Natural killer cell (primary cell): ENCODE results near the gene IAH1. TPM values are rescaled to one million over a fixed set of nuclear protein-coding genes. Genes with fewer than 3 reads are reported as not detected.

Experiments used
- ATAC-seq, 3 donors: fragments of 150-1000 bp in 2 of 3; fragments of 200-7000 bp in 1 of 3; cut with Tn5 transposase; 1 replicate in 1 of 3; 2 replicates in 2 of 3; pipeline ENCODE4 v1.10.0; 2021; ENCODE audit warnings: mild to moderate bottlenecking in 2 of 3, moderate library complexity in 2 of 3
- DNase-seq, 2 donors: peaks; one replicate each; pipeline versions ENCODE4 v3.0.0 to v3.0.0-alpha.2; 2013 to 2021; ENCODE audit warnings: mixed read lengths in 1 of 2
- H3K27ac ChIP-seq: one replicate; pipeline ENCODE4 v1.5.1; 2013; ENCODE audit warnings: mild to moderate bottlenecking, low read length
- H3K27me3 ChIP-seq: one replicate; pipeline ENCODE4 v1.6.1; 2013; ENCODE audit warnings: low read length; ENCODE audit not compliant: control insufficient read depth, insufficient read depth
- H3K36me3 ChIP-seq: one replicate; pipeline ENCODE4 v1.6.1; 2013; ENCODE audit warnings: low read length; ENCODE audit not compliant: control insufficient read depth, insufficient read depth
- H3K4me1 ChIP-seq: one replicate; pipeline ENCODE4 v1.6.1; 2013; ENCODE audit warnings: low read length; ENCODE audit not compliant: control insufficient read depth, insufficient read depth
- H3K4me3 ChIP-seq: one replicate; pipeline ENCODE4 v1.5.1; 2013; ENCODE audit warnings: low read length
- H3K9me3 ChIP-seq: one replicate; pipeline ENCODE4 v1.6.1; 2013; ENCODE audit warnings: low read length; ENCODE audit not compliant: control insufficient read depth, insufficient read depth
- H3K27ac Mint-ChIP-seq, 2 donors: one replicate each; pipeline ENCODE4 v1.8.0; 2022; ENCODE audit warnings: mild to moderate bottlenecking in 2 of 2, mixed read lengths in 2 of 2, moderate library complexity in 1 of 2
- H3K27me3 Mint-ChIP-seq, 2 donors: one replicate each; pipeline ENCODE4 v1.8.0; 2022; ENCODE audit warnings: low read depth in 2 of 2, mixed read lengths in 2 of 2
- H3K36me3 Mint-ChIP-seq: one replicate; pipeline ENCODE4 v1.8.0; 2022; ENCODE audit warnings: mixed read lengths
- H3K4me1 Mint-ChIP-seq, 2 donors: one replicate each; pipeline ENCODE4 v1.8.0; 2022; ENCODE audit warnings: mixed read lengths in 2 of 2
- H3K4me3 Mint-ChIP-seq: one replicate; pipeline ENCODE4 v1.8.0; 2022; ENCODE audit warnings: mild to moderate bottlenecking, moderate library complexity, mixed read lengths
- H3K9me3 Mint-ChIP-seq, 2 donors: one replicate each; pipeline ENCODE4 v1.8.0; 2022; ENCODE audit warnings: mixed read lengths in 2 of 2
- CTCF ChIP-seq: fragments of 200-600 bp; IDR thresholded peaks from one replicate; pipeline ENCODE4 v1.8.0; 2022; ENCODE audit warnings: antibody characterized with exemption
- WGBS: methylation state at CpG from one replicate; pipeline ENCODE4 v1.1.7; 2013; ENCODE audit warnings: missing lambda C conversion rate; ENCODE audit not compliant: insufficient coverage; 5-methylcytosine and 5-hydroxymethylcytosine counted together
- intact Hi-C: fragments of 100-400 bp; cut with micrococcal nuclease; formaldehyde crosslinking; loops from one replicate; pipeline ENCODE4 v1.14.2; 2022
- total RNA-seq, 4 donors: library from RNA; stranded (reverse); fragments of 120-200 nt in 1 of 4; gene quantifications; one replicate each; pipeline versions ENCODE4 v1.2.3 to v1.2.4, GENCODE V29; 2013 to 2022

The IAH1 gene
- total RNA-seq, 3 donors from 2014 or later (not counting 1 experiment from before 2014, with no cell fraction given), result 41.4 to 51.4 (median 45.4) TPM

GRCh38 chr2:9465170-9465569, 9.2 kb upstream of the IAH1 start:
- Histone ChIP-seq H3K4me3 (no peak overlapping the region), H3K27me3 (no peaks in the 10 kb centered on the region), H3K4me1 (peaks cover 5% of the 10 kb centered on the region), H3K9me3 (no peaks in the 10 kb centered on the region), H3K27ac (no peak overlapping the region), H3K36me3 (peaks cover 14% of the 10 kb centered on the region)
- intact Hi-C loops, result no loop called here
- DNase-seq (no peak), ATAC-seq (no peak)
- Mint-ChIP-seq H3K4me3 (no peak overlapping the region), H3K4me1 (peaks cover 6 to 7% of the 10 kb centered on the region in 2 donors), H3K9me3 (no peaks in the 10 kb centered on the region), H3K27ac (peak overlapping the region in 1 of 2 donors; percentile 6), H3K36me3 (no peaks in the 10 kb centered on the region), H3K27me3 (no peaks in the 10 kb centered on the region)
- 94% methylated on average over 2 of the region's 7 CpGs for WGBS
- no peak for TF ChIP-seq CTCF

GRCh38 chr2:9466147-9466683, 8.1 kb upstream of the IAH1 start:
- peaks cover 8% of the 10 kb centered on the region for H3K36me3 ChIP-seq
- ATAC-seq (no peak), DNase-seq (no peak)
- peaks cover 6 to 7% of the 10 kb centered on the region in 2 donors for H3K4me1 Mint-ChIP-seq
- no peak overlapping the region for H3K27ac ChIP-seq
- TF ChIP-seq CTCF, result no peak
- H3K4me3 Mint-ChIP-seq, result no peak overlapping the region
- H3K9me3 ChIP-seq, result no peaks in the 10 kb centered on the region
- H3K9me3 Mint-ChIP-seq, result no peaks in the 10 kb centered on the region
- no peak overlapping the region for H3K4me3 ChIP-seq
- 98% methylated on average over 46 of the region's 46 CpGs for WGBS
- H3K27ac Mint-ChIP-seq, result no peak overlapping the region
- H3K36me3 Mint-ChIP-seq, result no peaks in the 10 kb centered on the region
- H3K27me3 Mint-ChIP-seq, result no peaks in the 10 kb centered on the region
- intact Hi-C loops, result no loop called here
- no peaks in the 10 kb centered on the region for H3K27me3 ChIP-seq
- peaks cover 5% of the 10 kb centered on the region for H3K4me1 ChIP-seq

- ATAC-seq, result no peak
- no peak for TF ChIP-seq CTCF
- no peak for DNase-seq
- Histone ChIP-seq H3K27me3 (no peaks in the 10 kb centered on the region), H3K4me1 (peaks cover 5% of the 10 kb centered on the region), H3K9me3 (no peaks in the 10 kb centered on the region), H3K4me3 (no peak overlapping the region), H3K36me3 (peaks cover 6% of the 10 kb centered on the region), H3K27ac (no peak overlapping the region)
- H3K4me3 Mint-ChIP-seq, result no peak overlapping the region
- H3K27ac Mint-ChIP-seq, result no peak overlapping the region
- no peaks in the 10 kb centered on the region for H3K27me3 Mint-ChIP-seq
- H3K9me3 Mint-ChIP-seq, result no peaks in the 10 kb centered on the region
- peaks cover 6 to 7% of the 10 kb centered on the region in 2 donors for H3K4me1 Mint-ChIP-seq
- 96% methylated on average over 10 of the region's 10 CpGs for WGBS
- H3K36me3 Mint-ChIP-seq, result no peaks in the 10 kb centered on the region
- intact Hi-C loops, result no loop called here
These were observed 6.7 kb upstream of the IAH1 start for GRCh38 chr2:9467687-9468086.

- H3K9me3 ChIP-seq, result no peaks in the 10 kb centered on the region
- no peak overlapping the region for H3K4me3 ChIP-seq
- intact Hi-C loops, result loop anchor here (10.0 kb wide), 1 partner anchor 46 kb away; the partner anchor contains the start of genes CPSF3 and ITGB1BP1
- DNase-seq (no peak), ATAC-seq (no peak)
- H3K27ac ChIP-seq, result no peak overlapping the region
- H3K4me1 ChIP-seq, result peaks cover 24% of the 10 kb centered on the region
- no peaks in the 10 kb centered on the region for H3K36me3 Mint-ChIP-seq
- H3K4me3 Mint-ChIP-seq, result no peak overlapping the region
- no peaks in the 10 kb centered on the region for H3K27me3 Mint-ChIP-seq
- WGBS, result 92% methylated on average over 4 of the region's 5 CpGs
- H3K9me3 Mint-ChIP-seq, result no peaks in the 10 kb centered on the region
- H3K36me3 ChIP-seq, result peaks cover 4% of the 10 kb centered on the region
- no peak overlapping the region for H3K27ac Mint-ChIP-seq
- no peaks in the 10 kb centered on the region for H3K27me3 ChIP-seq
- TF ChIP-seq CTCF, result no peak
- peaks cover 13 to 17% of the 10 kb centered on the region in 2 donors for H3K4me1 Mint-ChIP-seq
These were observed 3.1 kb upstream of the IAH1 start for GRCh38 chr2:9471206-9471605.
